Activated naive CD4-positive, alpha-beta T cell treated with anti-CD3 and anti-CD28 coated beads, Interleukin-2, amount 10 ng/mL, durations not matched to agents 7 days and 5 days (primary cell): ENCODE results near the gene RALB.
A peak's percentile ranks its signal among the peaks of the same experiment; 100 is the strongest.
"Not testable (repeated sequence)": the region's sequence is repeated elsewhere in the genome, so short reads cannot be mapped to it uniquely, and the experiment has no call there.

Source experiments
- CTCF ChIA-PET: fragments of 350-600 bp; sonication (Branson Sonifier 250); formaldehyde crosslinking; loops from one replicate; lab custom pipeline; 2021; ENCODE audit warnings: antibody characterized with exemption; lab: Charles Lee
- DNase-seq: peaks from one replicate; pipeline ENCODE4 v3.0.0-alpha.2; 2020
- H3K27ac Mint-ChIP-seq: one replicate; pipeline ENCODE4 v1.8.0; 2021; ENCODE audit warnings: mild to moderate bottlenecking, moderate library complexity, mixed read lengths
- H3K27me3 Mint-ChIP-seq: one replicate; pipeline ENCODE4 v1.8.0; 2021; ENCODE audit warnings: mild to moderate bottlenecking, mixed read lengths
- H3K36me3 Mint-ChIP-seq: one replicate; pipeline ENCODE4 v1.8.0; 2021; ENCODE audit warnings: mixed read lengths
- H3K4me1 Mint-ChIP-seq: one replicate; pipeline ENCODE4 v1.8.0; 2021; ENCODE audit warnings: mixed read lengths
- H3K4me3 Mint-ChIP-seq: one replicate; pipeline ENCODE4 v1.8.0; 2021; ENCODE audit warnings: mild to moderate bottlenecking, moderate library complexity, mixed read lengths
- H3K9me3 Mint-ChIP-seq: one replicate; pipeline ENCODE4 v1.8.0; 2021; ENCODE audit warnings: mixed read lengths

RALB gene

GRCh38 chr2:120307482-120307881 lies 54.8 kb downstream of the RALB start:
- CTCF ChIA-PET, result no interaction called here
- H3K9me3 Mint-ChIP-seq, result no peaks in the 10 kb centered on the region
- H3K27me3 Mint-ChIP-seq, result no peaks in the 10 kb centered on the region
- no peak overlapping the region for H3K27ac Mint-ChIP-seq
- DNase-seq, result no peak
- peaks cover 36% of the 10 kb centered on the region for H3K4me1 Mint-ChIP-seq
- no peak overlapping the region for H3K4me3 Mint-ChIP-seq
- H3K36me3 Mint-ChIP-seq, result peaks cover 23% of the 10 kb centered on the region

- DNase-seq, result no peak
- Mint-ChIP-seq H3K27me3 (no peaks in the 10 kb centered on the region), H3K4me1 (peaks cover 36% of the 10 kb centered on the region), H3K36me3 (peaks cover 16% of the 10 kb centered on the region), H3K4me3 (no peak overlapping the region), H3K27ac (no peak overlapping the region), H3K9me3 (no peaks in the 10 kb centered on the region)
- CTCF ChIA-PET, result no interaction called here
Measured at GRCh38 chr2:120308038-120308910, 55.6 kb downstream of the RALB start.

GRCh38 chr2:120310136-120310535 lies 57.5 kb downstream of the RALB start:
- CTCF ChIA-PET, result no interaction called here
- no peak for DNase-seq
- H3K36me3 Mint-ChIP-seq, result peaks cover 3% of the 10 kb centered on the region
- H3K27me3 Mint-ChIP-seq, result no peaks in the 10 kb centered on the region
- no peak overlapping the region for H3K4me3 Mint-ChIP-seq
- H3K4me1 Mint-ChIP-seq, result peaks cover 48% of the 10 kb centered on the region
- H3K27ac Mint-ChIP-seq, result no peak overlapping the region
- no peaks in the 10 kb centered on the region for H3K9me3 Mint-ChIP-seq

- H3K4me1 Mint-ChIP-seq, result peaks cover 52% of the 10 kb centered on the region
- H3K36me3 Mint-ChIP-seq, H3K27me3 Mint-ChIP-seq, H3K4me3 Mint-ChIP-seq, DNase-seq, H3K9me3 Mint-ChIP-seq, H3K27ac Mint-ChIP-seq: not testable (repeated sequence)
- CTCF ChIA-PET, result interaction anchor here (4.3 to 4.8 kb wide), 2 partner anchors 81 to 134 kb away, joined by 68 to 74 read pairs; no protein-coding TSS in a partner anchor
Measured at GRCh38 chr2:120310841-120311240, 58.2 kb downstream of the RALB start.

- CTCF ChIA-PET, result interaction anchor here (0.6 to 4.8 kb wide), 21 partner anchors 9 to 386 kb away, joined by 3 to 74 read pairs (median 5); partner anchors contain the start of gene TMEM185B
- no peak overlapping the region for H3K27ac Mint-ChIP-seq
- H3K4me3 Mint-ChIP-seq, result no peak overlapping the region
- H3K36me3 Mint-ChIP-seq, result no peaks in the 10 kb centered on the region
- DNase-seq, result no peak
- H3K27me3 Mint-ChIP-seq, result peaks cover 9% of the 10 kb centered on the region
- H3K9me3 Mint-ChIP-seq, result no peaks in the 10 kb centered on the region
- peaks cover 53% of the 10 kb centered on the region for H3K4me1 Mint-ChIP-seq
Measured at GRCh38 chr2:120312076-120312475, 59.4 kb downstream of the RALB start.

GRCh38 chr2:120312860-120313694 lies 60.4 kb downstream of the RALB start:
- Mint-ChIP-seq H3K27ac (peak overlapping the region; percentile 79), H3K4me1 (peaks cover 53% of the 10 kb centered on the region), H3K27me3 (peaks cover 11% of the 10 kb centered on the region), H3K9me3 (no peaks in the 10 kb centered on the region), H3K36me3 (no peaks in the 10 kb centered on the region), H3K4me3 (peak overlapping the region; percentile 64)
- CTCF ChIA-PET, result interaction anchor here (0.7 to 4.8 kb wide), 42 partner anchors 10 to 387 kb away, joined by 3 to 74 read pairs (median 4); partner anchors contain the start of genes RALB and TMEM185B
- DNase-seq, result peak; percentile 88

- Mint-ChIP-seq H3K4me1 (peaks cover 53% of the 10 kb centered on the region), H3K27ac (peak overlapping the region; percentile 79), H3K36me3 (no peaks in the 10 kb centered on the region), H3K9me3 (no peaks in the 10 kb centered on the region), H3K4me3 (peak overlapping the region; percentile 64), H3K27me3 (peaks cover 17% of the 10 kb centered on the region)
- CTCF ChIA-PET, result interaction anchor here (0.7 to 4.8 kb wide), 41 partner anchors 11 to 672 kb away, joined by 3 to 74 read pairs (median 4); partner anchors contain the start of genes RALB and TMEM185B
- no peak for DNase-seq
Measured at GRCh38 chr2:120313695-120314615, 61.3 kb downstream of the RALB start.

GRCh38 chr2:120314690-120315366 lies 62.2 kb downstream of the RALB start:
- Mint-ChIP-seq H3K27me3 (peaks cover 22% of the 10 kb centered on the region), H3K36me3 (no peaks in the 10 kb centered on the region), H3K4me3 (peak overlapping the region; percentile 10), H3K9me3 (no peaks in the 10 kb centered on the region), H3K27ac (peak overlapping the region; percentile 70), H3K4me1 (peaks cover 53% of the 10 kb centered on the region)
- CTCF ChIA-PET, result interaction anchor here (0.8 to 4.8 kb wide), 11 partner anchors 16 to 673 kb away, joined by 3 to 74 read pairs (median 4); partner anchors contain the start of gene RALB
- DNase-seq, result peak; percentile 66

GRCh38 chr2:120315367-120316033 lies 62.8 kb downstream of the RALB start:
- DNase-seq, result no peak
- CTCF ChIA-PET, result interaction anchor here (2.7 to 4.8 kb wide), 3 partner anchors 17 to 139 kb away, joined by 11 to 74 read pairs (median 29); partner anchors contain the start of gene RALB
- H3K36me3 Mint-ChIP-seq, result no peaks in the 10 kb centered on the region
- peaks cover 29% of the 10 kb centered on the region for H3K27me3 Mint-ChIP-seq
- H3K4me1 Mint-ChIP-seq, result peaks cover 49% of the 10 kb centered on the region
- no peaks in the 10 kb centered on the region for H3K9me3 Mint-ChIP-seq
- no peak overlapping the region for H3K4me3 Mint-ChIP-seq
- peak overlapping the region; percentile 75 for H3K27ac Mint-ChIP-seq

GRCh38 chr2:120316071-120316470 lies 63.4 kb downstream of the RALB start:
- Mint-ChIP-seq H3K4me1 (peaks cover 43% of the 10 kb centered on the region), H3K9me3 (no peaks in the 10 kb centered on the region), H3K4me3 (no peak overlapping the region), H3K36me3 (no peaks in the 10 kb centered on the region), H3K27ac (no peak overlapping the region), H3K27me3 (peaks cover 32% of the 10 kb centered on the region)
- DNase-seq, result no peak
- CTCF ChIA-PET, result interaction anchor here (1.0 to 2.4 kb wide), 2 partner anchors 110 to 139 kb away, joined by 3 to 8 read pairs; no protein-coding TSS in a partner anchor

GRCh38 chr2:120316528-120317179 lies 64.0 kb downstream of the RALB start:
- no peak overlapping the region for H3K27ac Mint-ChIP-seq
- no peaks in the 10 kb centered on the region for H3K9me3 Mint-ChIP-seq
- no peaks in the 10 kb centered on the region for H3K36me3 Mint-ChIP-seq
- peaks cover 37% of the 10 kb centered on the region for H3K27me3 Mint-ChIP-seq
- H3K4me1 Mint-ChIP-seq, result peaks cover 44% of the 10 kb centered on the region
- H3K4me3 Mint-ChIP-seq, result no peak overlapping the region
- DNase-seq, result no peak
- CTCF ChIA-PET, result interaction anchor here (1.0 to 2.4 kb wide), 3 partner anchors 25 to 139 kb away, joined by 3 to 8 read pairs (median 3); no protein-coding TSS in a partner anchor

GRCh38 chr2:120317180-120317533 lies 64.5 kb downstream of the RALB start:
- no peaks in the 10 kb centered on the region for H3K36me3 Mint-ChIP-seq
- peaks cover 45% of the 10 kb centered on the region for H3K4me1 Mint-ChIP-seq
- DNase-seq, result no peak
- no peak overlapping the region for H3K4me3 Mint-ChIP-seq
- H3K27ac Mint-ChIP-seq, result no peak overlapping the region
- CTCF ChIA-PET, result interaction anchor here (1.0 to 2.4 kb wide), 3 partner anchors 26 to 140 kb away, joined by 3 to 8 read pairs (median 3); no protein-coding TSS in a partner anchor
- peaks cover 42% of the 10 kb centered on the region for H3K27me3 Mint-ChIP-seq
- no peaks in the 10 kb centered on the region for H3K9me3 Mint-ChIP-seq
